H1 (cell line): ENCODE measurements around the gene SS18L1.

Source experiments
- CREB1 ChIP-seq: IDR thresholded peaks from 2 replicates; pipeline ENCODE4 v1.6.1; 2012; ENCODE audit warnings: inconsistent platforms
- POLR2A ChIP-seq, 2 experiments: IDR thresholded peaks; 1 replicate in 1 of 2; 2 replicates in 1 of 2; pipeline ENCODE4 v1.6.1; 2011; ENCODE audit warnings: low read depth in 2 of 2, low read length in 2 of 2, mild to moderate bottlenecking in 2 of 2; ENCODE audit errors: control extremely low read depth in 1 of 2

DNA sequence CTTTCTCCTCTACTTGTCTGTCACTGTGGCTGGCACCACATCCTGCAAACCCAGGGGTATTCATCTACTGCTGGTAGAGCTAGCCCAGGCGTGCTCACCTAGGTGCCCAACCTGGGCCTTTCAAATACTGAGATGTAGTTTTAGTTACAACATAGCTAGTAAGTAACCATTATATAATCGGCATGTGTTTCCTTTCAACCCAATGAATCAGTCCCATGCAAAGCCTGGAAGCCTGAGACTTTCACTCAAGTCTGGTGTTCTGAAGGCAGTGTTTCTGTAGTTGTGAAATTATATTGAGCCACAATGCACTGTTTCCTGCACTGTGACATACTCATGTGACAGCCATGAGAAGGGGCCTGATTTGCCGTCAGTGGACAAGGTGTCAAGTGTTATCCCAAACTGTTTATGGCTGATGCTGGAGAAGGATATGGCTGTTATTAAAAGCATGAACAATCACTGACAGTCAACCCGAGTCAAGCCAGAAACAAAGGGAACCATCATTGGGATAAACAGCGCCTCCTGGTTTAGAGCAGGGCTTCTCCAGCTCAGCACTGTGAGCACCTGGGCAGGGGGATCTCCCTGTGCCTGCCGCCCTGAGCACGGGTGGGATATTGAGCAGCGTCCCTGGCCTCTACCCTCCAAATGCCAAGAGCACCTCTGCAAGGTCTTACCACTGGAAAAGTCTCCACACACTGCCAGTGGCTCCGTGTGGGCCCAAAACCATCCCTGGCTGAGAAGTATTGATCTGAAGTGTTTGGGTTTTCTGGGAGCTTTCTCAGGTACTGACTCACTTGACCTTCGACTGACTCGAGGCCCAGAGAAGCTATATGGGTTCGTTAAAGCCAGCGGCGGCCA, 1.9 kb upstream of the SS18L1 start:
- TF ChIP-seq CREB1 = no peak
- TF ChIP-seq POLR2A (IDR thresholded peaks at IDR 0.05; ENCODE audit: control extremely low read depth in 1 of 2, low read depth in 2 of 2, low read length in 2 of 2) = peak; percentile 49 to 66; a peak in 2 of 3 replicates
